AG20443 (cell line): ENCODE results near the gene GLOD5.
"Not testable (repeated sequence)": the region's sequence is repeated elsewhere in the genome, so short reads cannot be mapped to it uniquely, and the experiment has no call there.

Source experiments
- DNase-seq: peaks from one replicate; pipeline ENCODE4 v3.0.0; 2012; ENCODE audit warnings: low spot score, mixed read lengths

Gene GLOD5

GRCh38 chrX:48794340-48794910 is 32.9 kb downstream of the GLOD5 start:
- DNase-seq, result no peak

- DNase-seq, result peak; percentile 75
These were observed 33.5 kb downstream of the GLOD5 start for GRCh38 chrX:48794911-48795515.

- DNase-seq, result no peak
These were observed 36.8 kb downstream of the GLOD5 start for GRCh38 chrX:48798318-48798717.

GRCh38 chrX:48800574-48801279 is 39.2 kb downstream of the GLOD5 start:
- no peak for DNase-seq

- DNase-seq, result peak; percentile 93
These were observed 39.9 kb downstream of the GLOD5 start, which contains the start of gene HDAC6 for GRCh38 chrX:48801280-48802088. Gene HDAC6, plus strand, starts transcription at chrX:48802067. Its CDS starts 626 bp downstream, at chrX:48802693.

- peak; percentile 75 for DNase-seq
These were observed 40.8 kb downstream of the GLOD5 start for GRCh38 chrX:48802089-48802904.

- no peak for DNase-seq
These were observed 41.3 kb downstream of the GLOD5 start for GRCh38 chrX:48802905-48803200.

GRCh38 chrX:48806081-48806480 is 44.5 kb downstream of the GLOD5 start:
- no peak for DNase-seq

GRCh38 chrX:48813644-48814043 is 52.1 kb downstream of the GLOD5 start:
- no peak for DNase-seq

GRCh38 chrX:48814722-48815121 is 53.2 kb downstream of the GLOD5 start:
- DNase-seq, result no peak

- DNase-seq, result no peak
These were observed 53.7 kb downstream of the GLOD5 start for GRCh38 chrX:48815266-48815665.

GRCh38 chrX:48816014-48816810 is 54.7 kb downstream of the GLOD5 start:
- DNase-seq, result no peak

GRCh38 chrX:48818098-48818497 is 56.6 kb downstream of the GLOD5 start:
- DNase-seq, result no peak

GRCh38 chrX:48818866-48819265 is 57.3 kb downstream of the GLOD5 start:
- DNase-seq, result no peak

GRCh38 chrX:48819394-48819793 is 57.8 kb downstream of the GLOD5 start:
- not testable (repeated sequence) for DNase-seq

GRCh38 chrX:48823053-48823452 is 61.5 kb downstream of the GLOD5 start:
- DNase-seq, result no peak
